D341Med (cell line): ENCODE data around the gene GNAQ.
"Not testable (repeated sequence)": the region's sequence is repeated elsewhere in the genome, so short reads cannot be mapped to it uniquely, and the experiment has no call there.

Experiments
- DNase-seq: peaks from one replicate; pipeline ENCODE4 v3.0.0; 2012; ENCODE audit warnings: low spot score

Gene GNAQ

GRCh38 chr9:77687737-77688136, 343.9 kb downstream of the GNAQ start:
- not testable (repeated sequence) for DNase-seq

- no peak for DNase-seq
These were observed 351.0 kb downstream of the GNAQ start for GRCh38 chr9:77680581-77680980.

GRCh38 chr9:77679661-77680368, 351.8 kb downstream of the GNAQ start:
- DNase-seq = no peak

GRCh38 chr9:77679088-77679487, 352.5 kb downstream of the GNAQ start:
- no peak for DNase-seq

DNA sequence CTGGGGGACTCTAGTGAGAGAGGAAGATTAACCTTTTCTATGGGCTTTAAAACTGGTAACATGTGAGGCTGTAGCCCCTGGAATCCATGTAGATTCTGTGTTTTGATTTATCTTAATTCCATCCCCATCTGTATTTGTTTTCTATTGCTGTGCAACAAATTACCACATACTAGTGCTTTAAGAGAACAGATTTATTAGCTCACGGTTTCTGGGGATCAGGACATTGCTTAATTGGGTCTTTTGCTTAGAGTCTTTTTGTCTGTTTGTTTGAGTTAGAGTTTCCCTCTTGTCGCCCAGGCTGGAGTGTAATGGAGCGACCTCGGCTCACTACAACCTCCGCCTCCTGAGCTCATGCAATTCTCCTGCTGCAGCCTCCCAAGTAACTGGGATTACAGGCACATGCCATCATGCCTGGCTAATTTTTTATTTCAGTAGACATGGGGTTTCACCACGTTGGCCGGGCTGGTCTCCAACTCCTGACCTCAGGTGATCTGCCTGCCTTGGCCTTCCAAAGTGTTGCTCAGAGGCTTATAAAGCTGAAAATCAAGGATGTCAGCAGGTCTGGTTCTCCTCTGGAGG, 353.6 kb downstream of the GNAQ start:
- no peak for DNase-seq

GRCh38 chr9:77677397-77677796, 354.2 kb downstream of the GNAQ start:
- no peak for DNase-seq

DNA sequence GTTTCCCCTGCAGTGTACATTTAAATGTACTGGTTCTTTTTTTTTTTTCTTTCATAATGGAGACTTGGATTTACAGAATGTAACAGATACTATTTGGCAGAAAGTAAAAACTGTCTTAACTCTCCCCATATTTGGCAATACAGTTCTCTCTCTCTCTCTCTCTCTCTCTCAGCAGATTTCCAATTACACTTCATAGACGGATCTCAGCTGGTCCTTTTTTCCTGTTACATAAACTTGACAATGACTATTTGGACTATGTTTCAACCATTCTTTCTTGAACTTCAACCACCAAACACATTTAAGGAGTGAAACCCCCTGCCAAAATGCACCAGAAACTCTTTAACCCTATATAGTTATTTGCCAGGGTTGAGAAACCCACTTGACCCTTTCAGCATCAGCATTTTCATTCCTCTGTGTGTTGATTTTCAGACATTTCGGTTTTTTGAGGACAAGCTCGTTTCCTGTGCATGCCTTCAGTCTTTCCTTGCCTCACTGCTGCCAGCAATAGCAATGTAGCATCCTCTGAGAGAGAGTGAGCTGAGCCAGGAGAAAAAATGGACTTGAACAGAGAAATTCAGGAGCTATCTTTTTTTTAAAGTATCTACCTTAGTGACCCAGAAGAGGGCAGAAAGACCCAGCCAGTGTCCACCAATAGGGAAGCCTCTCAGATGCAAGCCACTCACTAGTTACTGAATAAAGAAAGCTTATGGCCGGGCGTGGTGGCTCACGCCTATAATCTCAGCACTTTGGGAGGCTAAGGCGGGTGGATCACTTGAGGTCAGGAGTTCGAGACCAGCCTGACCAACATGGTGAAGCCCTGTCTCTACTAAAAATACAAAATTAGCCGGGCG, 357.4 kb downstream of the GNAQ start:
- DNase-seq = no peak

DNA sequence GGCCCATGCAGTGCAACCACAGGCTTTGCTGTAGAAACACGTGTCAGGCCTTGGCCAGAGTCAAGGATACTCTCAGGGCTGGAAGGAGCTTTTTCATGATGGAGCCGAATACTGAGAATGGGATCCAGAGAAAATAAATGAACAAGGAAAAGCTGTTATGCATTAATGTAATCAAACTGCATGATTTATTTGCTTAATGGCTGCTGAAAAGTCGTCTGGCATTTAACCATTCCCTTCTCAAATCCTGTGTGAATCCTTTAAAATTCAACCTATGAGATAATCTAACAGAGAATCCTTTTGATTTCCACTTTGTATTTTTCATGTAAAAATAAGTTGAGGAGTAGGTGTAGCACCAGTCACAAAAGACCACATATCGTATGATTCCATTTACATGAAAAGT, 359.4 kb downstream of the GNAQ start:
- no peak for DNase-seq

DNA sequence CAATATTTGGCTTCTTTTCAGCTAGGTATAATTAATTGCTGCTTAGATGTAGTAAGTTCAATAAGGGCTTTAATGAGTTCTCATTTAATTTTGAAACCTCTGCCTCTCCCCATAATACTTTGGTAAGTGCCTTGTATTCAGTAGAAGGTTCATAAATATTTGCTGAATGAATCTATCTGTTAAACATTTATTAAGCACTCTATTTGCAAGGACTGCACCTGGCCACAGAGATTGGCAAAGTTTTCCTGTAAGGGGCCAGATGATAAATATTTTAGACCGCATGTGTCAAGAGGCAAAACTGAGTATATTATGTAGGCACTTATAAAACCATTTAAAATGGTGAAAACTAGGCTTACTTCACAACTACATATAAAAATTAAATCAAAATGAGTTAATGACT, 364.5 kb downstream of the GNAQ start:
- no peak for DNase-seq
